NCI-H524 (cell line): Measurements from ENCODE around the gene DLG5.
"Not testable (repeated sequence)": the region's sequence is repeated elsewhere in the genome, so short reads cannot be mapped to it uniquely, and the experiment has no call there.

Experiments used
- DNase-seq, 2 experiments: peaks; one replicate each; lab custom pipeline; 2025; lab: John Stamatoyannopoulos, UW

The DLG5 gene

DNA sequence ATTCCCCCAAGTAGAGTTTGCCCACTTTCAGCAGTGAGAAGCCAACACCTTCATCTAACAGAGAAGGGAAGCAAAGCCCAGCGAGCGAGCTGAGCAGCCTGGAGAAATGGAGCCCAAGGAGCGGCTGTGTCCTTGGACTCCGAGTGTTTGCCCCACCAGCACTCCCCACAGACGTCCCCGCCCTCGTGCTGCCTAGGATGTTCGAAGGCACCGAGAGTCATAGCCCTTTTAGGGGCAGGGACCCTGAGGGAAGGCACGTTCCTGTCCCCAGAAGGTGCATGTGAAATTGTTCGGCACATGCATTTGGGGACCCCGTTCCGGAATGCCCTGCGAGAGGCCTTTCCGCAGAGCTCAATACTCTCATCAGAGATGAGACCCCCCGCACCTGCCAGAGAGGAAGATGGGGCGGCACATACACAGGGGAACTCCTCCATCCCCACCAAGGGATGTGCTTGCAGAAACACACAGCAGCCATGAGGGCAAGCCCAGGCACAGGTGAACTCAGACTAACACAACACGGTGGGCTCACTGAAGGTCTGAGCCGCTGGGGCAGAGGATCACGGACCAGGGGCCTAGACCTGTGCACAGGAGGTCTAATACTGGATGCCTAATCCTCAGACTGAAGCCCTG lies 131.0 kb downstream of the DLG5 start:
- no peak for DNase-seq

DNA sequence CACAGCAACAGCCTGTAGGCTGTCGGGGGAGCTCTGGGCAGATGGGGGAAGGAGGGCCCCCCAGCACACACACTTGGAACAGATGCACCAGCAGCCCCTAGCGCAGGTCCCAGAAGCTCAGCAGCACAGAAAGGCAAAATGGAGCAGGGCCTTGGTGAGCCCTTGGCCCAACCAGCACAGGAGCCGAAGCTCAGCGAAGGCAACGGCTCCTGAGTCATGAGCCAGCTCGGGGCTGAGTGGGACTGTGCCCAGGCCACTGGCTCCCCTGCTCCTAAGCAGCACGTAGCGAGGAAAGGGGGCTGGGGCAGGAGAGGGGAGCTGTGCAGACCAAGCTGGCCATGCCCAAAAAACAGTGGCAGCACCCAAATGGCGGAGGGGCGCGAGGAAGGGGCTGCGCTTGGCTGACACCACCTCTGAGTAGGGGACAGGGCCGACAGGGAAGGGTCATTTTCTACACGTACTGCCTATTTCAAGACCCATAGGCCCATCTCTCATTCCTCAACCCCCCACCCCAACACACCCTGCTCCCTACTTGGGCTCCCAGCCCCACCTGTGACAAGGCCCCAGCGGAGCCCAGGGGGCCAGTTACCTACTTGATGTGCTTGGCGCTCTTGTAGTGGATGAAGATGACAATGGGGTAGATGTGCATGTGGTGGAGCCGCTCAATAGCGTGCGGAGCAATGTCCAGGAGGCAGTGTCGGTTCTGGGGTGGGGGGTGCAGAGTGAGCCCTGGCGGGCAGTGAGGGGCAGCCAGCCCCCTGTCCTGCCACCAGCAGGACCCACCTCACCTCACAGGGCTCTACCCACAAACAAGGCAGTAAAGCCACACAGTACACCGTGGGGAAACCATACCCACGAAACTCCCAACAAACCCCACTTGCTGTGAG lies 132.1 kb downstream of the DLG5 start:
- no peak for DNase-seq

DNA sequence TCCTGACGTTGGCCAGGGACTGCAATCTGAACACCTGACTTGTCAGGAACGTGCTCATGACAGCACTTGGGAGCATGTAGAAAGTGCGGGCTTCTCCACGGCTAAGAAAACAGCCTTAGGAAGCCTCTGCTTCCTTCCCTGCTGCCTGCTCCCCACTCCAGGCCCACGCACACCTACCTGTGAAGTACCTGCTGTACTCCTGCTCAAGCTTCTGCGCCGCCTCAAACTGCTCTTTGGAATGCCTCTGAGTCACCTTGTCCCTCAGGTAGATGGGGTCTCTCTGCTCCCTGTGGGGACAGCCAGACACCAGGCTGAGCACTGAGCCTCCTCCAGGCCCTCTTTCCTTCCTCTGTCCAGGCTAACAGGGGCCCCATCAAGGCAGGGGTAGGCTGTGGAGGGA lies 132.7 kb downstream of the DLG5 start:
- no peak for DNase-seq

DNA sequence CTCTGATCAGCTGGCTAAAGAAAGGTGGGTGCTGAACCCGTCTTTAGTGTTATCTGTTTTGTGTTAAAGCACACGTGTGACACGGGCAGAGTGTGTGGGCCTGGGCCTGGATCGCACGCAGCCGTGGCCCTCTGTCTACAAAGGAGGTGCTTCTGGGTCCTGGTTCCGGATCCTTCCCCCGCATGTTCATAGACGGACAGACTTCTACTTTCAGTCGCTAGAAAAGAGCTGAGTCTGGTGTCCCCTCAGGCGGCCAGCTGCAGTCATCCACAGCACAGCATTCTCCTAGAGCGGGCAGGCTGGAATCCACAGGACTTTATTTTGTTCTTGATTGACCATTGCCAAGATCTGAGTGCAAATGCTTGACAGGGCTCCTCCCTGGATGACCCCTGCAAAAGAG lies 134.4 kb downstream of the DLG5 start:
- no peak for DNase-seq

- DNase-seq = no peak
Observed at GRCh38 chr10:77791506-77791905, 135.0 kb downstream of the DLG5 start.

DNA sequence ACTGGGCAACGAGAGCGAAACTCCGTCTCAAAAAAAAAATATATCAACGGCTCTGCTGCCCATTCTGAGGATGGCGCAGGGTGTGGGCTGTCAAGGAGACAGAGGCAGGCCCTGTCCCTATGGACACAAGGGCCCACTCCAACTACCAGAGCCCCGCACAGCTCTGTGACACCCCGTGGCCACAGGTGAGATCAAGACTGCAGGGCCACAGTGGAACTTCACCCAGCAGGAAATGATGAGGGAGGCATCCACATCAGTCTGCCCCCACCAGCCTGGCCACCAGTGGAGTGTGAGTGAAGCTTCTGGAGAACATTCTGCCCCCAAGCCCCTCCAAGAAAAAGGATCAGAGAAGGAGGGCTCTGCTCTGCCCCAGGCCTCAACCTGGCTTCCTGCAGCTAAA lies 136.7 kb downstream of the DLG5 start:
- no peak for DNase-seq

GRCh38 chr10:77789016-77789415 lies 137.5 kb downstream of the DLG5 start:
- DNase-seq = no peak

GRCh38 chr10:77788496-77789010 lies 138.0 kb downstream of the DLG5 start:
- no peak for DNase-seq

- no peak for DNase-seq
Observed at GRCh38 chr10:77787440-77787839, 139.1 kb downstream of the DLG5 start.

DNA sequence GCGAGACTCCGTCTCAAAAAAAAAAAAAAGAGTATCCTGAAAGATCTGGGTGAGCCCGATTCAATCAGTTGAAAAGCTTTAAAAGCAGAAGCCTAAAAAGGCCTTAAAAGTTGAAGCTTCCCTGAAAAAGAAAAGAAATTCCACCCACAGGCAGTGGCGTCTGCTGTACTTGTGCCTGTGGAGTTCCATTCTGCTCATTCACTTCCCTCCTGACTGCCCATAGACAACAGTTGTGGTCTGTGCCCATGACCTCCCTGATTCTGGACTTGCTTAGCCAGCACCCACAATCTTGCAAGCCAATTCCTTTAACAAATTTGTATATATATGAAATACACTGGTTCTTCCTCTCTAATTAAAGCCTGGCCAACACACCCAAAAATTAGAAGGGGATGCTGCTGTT lies 141.7 kb downstream of the DLG5 start:
- no peak for DNase-seq

DNA sequence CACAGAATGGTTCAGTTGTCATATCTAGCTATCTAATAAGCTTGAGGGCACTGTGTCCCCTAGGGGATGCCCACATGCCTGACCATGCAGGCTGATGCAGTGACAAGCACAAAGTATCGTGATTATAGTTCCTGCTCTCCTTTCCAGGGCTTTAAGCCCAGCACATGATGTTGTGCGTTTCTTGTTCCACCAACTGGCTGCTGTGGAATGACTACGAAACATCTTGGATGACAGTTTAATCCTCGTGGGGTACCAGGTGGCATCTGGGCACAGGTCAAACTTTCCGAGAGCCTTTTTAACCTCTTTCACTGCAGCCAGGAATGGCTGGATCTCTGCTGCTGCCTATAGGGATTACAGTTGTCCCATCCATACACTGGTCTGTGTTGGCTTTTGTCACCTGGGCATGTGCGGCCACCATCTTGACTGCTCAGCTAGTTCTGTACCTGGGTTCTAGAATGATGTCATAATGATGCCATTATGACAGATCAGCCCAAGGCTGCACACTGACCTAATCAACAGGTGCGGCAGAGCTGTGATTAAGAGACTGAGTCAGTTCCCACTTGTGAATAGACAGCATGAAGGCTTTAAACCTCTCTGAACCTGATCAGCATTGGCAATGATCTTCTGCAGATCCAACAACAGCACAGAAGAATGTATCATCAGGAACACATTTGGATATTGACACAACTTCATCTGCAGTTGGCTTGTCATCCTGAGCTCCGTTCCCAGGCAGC lies 144.1 kb downstream of the DLG5 start:
- no peak for DNase-seq

GRCh38 chr10:77781451-77782327 lies 144.9 kb downstream of the DLG5 start:
- no peak for DNase-seq

- no peak for DNase-seq
Observed at GRCh38 chr10:77780180-77780579, 146.4 kb downstream of the DLG5 start.

DNA sequence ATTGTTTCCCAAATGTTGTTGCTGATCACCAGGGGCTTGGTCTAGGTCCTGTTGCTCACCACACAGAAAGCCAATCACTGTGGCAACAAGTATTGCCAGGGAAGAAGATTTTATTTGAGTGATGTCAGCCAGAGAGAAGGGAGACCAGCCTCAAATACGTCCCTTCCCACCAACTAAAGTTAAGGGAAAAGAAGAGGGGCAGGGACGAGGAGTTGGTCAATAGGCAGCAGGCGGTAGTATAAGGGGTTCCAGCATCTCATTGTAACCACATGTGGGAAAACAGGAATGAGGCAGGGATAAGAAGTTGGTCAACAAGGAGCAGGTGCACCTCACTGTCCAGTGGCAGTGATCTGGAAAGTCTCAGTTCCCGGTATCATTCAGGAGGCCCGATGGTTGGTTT lies 150.1 kb downstream of the DLG5 start:
- no peak for DNase-seq

- no peak for DNase-seq
Observed at GRCh38 chr10:77774940-77775391, 151.6 kb downstream of the DLG5 start.

DNA sequence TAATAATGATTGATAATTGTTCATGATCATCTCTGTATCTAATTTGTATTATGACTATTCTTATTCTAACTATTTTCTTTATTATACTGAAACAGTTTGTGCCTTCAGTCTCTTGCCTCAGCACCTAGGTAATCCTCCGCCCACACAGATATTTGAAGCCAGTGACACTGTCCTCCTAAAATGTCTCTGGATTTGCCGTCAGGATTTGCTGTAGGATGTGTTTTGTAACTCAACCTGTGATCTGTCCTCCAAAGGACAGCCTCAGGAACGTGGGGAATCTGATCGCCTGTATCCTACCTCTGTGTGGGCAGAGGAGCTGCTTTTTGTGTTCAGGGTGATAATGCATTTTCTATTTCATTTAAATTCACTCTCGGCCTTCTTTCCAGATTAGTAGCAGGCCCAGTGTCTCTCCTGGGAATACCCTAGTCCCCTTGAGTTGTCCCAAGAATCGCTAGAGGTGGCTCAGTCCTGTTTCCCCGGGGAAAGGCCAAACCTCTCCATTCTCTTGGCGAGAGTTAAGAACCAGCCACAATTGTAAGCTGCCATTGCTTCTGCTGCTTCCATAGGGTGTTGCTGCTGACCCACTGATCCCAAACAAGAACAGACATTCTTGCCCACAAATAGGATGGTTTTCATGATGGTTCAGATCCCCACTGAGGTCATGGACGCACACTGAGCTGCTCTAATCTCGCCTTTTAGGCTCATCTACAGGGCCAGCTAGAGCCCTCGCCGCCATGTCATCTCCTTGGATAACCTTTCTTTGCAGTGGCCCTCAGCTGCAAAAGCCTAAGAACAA lies 152.7 kb downstream of the DLG5 start:
- no peak for DNase-seq

DNA sequence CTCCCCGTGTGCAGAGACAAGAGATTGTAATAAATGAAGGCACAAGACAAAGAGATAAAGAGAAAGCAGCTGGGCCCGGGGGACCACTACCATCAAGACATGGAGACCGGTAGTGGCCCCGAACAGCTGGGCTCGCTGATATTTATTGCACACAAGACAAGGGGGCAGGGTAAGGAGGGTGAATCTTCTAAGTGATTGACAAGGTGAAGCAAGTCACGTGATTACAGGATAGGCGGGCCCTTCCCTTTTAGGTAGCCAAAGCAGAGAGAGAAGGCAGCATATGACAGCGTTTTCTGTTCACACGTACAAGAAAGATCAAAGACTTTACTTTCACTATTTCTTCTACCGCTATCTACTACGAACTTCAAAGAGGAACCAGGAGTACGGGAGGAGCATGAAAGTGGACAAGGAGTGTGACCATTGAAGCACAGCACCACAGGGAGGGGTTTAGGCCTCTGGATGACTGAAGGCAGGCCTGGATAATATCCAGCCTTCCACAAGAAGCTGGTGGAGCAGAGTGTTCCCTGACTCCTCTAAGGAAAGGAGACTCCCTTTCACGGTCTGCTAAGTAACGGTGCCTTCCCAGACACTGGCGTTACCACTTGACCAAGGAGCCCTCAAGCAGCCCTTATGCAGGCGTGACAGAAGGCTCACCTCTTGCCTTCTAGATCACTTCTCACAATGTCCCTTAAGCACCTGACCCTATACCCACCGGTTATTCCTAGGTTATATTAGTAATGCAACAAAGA lies 153.5 kb downstream of the DLG5 start:
- DNase-seq = not testable (repeated sequence)

DNA sequence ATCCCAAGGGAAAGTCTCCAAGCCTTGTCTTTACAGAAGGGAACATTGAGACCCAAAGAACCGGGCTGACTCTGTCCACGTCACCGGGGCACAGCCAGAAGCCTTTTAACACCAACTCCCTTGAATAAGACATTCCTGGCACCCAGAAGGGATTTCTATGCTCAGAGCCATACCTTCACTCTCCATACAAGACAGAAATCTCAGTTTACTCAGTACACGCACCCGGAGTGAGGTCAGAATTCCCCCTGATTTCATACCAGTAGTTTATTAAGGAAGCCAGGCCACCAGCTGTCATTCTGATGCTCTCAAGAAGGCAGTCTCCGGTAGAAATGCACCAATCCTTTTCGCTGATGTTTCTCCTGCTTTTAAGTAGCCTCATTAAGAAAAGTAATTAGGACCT lies 154.7 kb downstream of the DLG5 start:
- DNase-seq = no peak

GRCh38 chr10:77771450-77771849 lies 155.1 kb downstream of the DLG5 start:
- no peak for DNase-seq

DNA sequence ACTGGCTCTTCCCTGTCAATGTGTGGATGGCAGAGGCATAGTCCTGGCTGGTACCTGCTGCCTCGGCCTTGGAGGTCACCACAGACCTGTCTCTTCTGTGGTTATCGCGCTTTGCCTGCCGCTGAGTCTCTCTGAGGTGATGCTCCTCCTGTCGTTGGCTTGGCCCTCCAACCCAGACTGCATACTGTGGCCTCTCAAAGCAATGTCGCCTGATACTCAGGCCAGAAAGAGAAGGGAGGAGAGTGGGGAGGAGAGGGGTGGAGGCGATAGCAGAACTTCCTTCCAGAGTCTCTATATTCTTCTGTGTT lies 155.7 kb downstream of the DLG5 start:
- no peak for DNase-seq
